Activated naive CD8-positive, alpha-beta T cell treated with anti-CD3 and anti-CD28 coated beads for 36 hours (primary cell): ENCODE measurements around the gene SUPV3L1. TPM values are rescaled to one million over a fixed set of nuclear protein-coding genes. Genes with fewer than 3 reads are reported as not detected.

Source experiments
- DNase-seq: peaks from one replicate; pipeline ENCODE4 v3.0.0; 2021
- H3K27ac Mint-ChIP-seq: one replicate; pipeline ENCODE4 v1.8.0; 2022; ENCODE audit warnings: mild to moderate bottlenecking, moderate library complexity, mixed read lengths
- H3K27me3 Mint-ChIP-seq: one replicate; pipeline ENCODE4 v1.8.0; 2022; ENCODE audit warnings: mild to moderate bottlenecking, mixed read lengths
- H3K36me3 Mint-ChIP-seq: one replicate; pipeline ENCODE4 v1.8.0; 2021; ENCODE audit warnings: mild to moderate bottlenecking, mixed read lengths
- H3K4me1 Mint-ChIP-seq: one replicate; pipeline ENCODE4 v1.8.0; 2021; ENCODE audit warnings: mixed read lengths
- H3K4me3 Mint-ChIP-seq: one replicate; pipeline ENCODE4 v1.8.0; 2022; ENCODE audit warnings: mild to moderate bottlenecking, moderate library complexity, mixed read lengths
- H3K9me3 Mint-ChIP-seq: one replicate; pipeline ENCODE4 v1.8.0; 2022; ENCODE audit warnings: mixed read lengths
- total RNA-seq, 2 experiments: library from RNA; stranded (reverse); gene quantifications; one replicate each; pipeline ENCODE4 v1.2.3, GENCODE V29; 2021

SUPV3L1 gene
- total RNA-seq, 2 experiments from 2014 or later: 55.6 to 56.6 TPM

GRCh38 chr10:69176823-69177222 lies 3.2 kb upstream of the SUPV3L1 start:
- Mint-ChIP-seq H3K27me3 (no peaks in the 10 kb centered on the region), H3K27ac (no peak overlapping the region), H3K4me1 (peaks cover 24% of the 10 kb centered on the region), H3K9me3 (no peaks in the 10 kb centered on the region), H3K4me3 (no peak overlapping the region), H3K36me3 (peaks cover 2% of the 10 kb centered on the region)
- no peak for DNase-seq

GRCh38 chr10:69179089-69179742 lies 818 bp upstream of the SUPV3L1 start:
- H3K27me3 Mint-ChIP-seq: no peaks in the 10 kb centered on the region
- no peaks in the 10 kb centered on the region for H3K9me3 Mint-ChIP-seq
- H3K4me1 Mint-ChIP-seq: peaks cover 35% of the 10 kb centered on the region
- peaks cover 6% of the 10 kb centered on the region for H3K36me3 Mint-ChIP-seq
- H3K27ac Mint-ChIP-seq: peak overlapping the region; percentile 100
- peak; percentile 23 for DNase-seq
- peak overlapping the region; percentile 92 for H3K4me3 Mint-ChIP-seq

- H3K4me1 Mint-ChIP-seq: peaks cover 43% of the 10 kb centered on the region
- H3K27me3 Mint-ChIP-seq: no peaks in the 10 kb centered on the region
- peak overlapping the region; percentile 100 for H3K27ac Mint-ChIP-seq
- peak; percentile 26 for DNase-seq
- peak overlapping the region; percentile 92 for H3K4me3 Mint-ChIP-seq
- peaks cover 6% of the 10 kb centered on the region for H3K36me3 Mint-ChIP-seq
- H3K9me3 Mint-ChIP-seq: no peaks in the 10 kb centered on the region
Observed at GRCh38 chr10:69180525-69181204, 631 bp downstream of the SUPV3L1 start.

DNA sequence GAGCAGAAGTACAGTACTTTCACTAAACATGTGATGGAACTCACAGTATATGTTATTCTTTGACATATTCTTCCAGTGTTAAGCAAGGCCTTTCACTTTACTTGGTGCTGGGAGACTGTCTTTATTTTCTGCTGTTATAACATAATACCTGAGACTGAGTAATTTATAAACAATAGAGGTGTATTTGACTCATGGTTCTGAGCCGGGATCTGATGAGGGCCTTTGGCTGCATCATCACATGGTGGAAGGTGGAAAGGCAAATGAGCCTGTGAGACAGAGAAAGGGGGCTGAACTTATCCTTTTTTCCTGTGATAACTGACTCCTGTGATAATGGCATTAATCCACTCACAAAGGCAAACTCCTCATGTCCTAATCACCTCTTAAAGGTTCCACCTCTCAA lies 1.4 kb downstream of the SUPV3L1 start:
- Mint-ChIP-seq H3K4me1 (peaks cover 43% of the 10 kb centered on the region), H3K9me3 (no peaks in the 10 kb centered on the region), H3K36me3 (peaks cover 6% of the 10 kb centered on the region), H3K27ac (peak overlapping the region; percentile 100), H3K4me3 (peak overlapping the region; percentile 92), H3K27me3 (no peaks in the 10 kb centered on the region)
- DNase-seq: no peak

DNA sequence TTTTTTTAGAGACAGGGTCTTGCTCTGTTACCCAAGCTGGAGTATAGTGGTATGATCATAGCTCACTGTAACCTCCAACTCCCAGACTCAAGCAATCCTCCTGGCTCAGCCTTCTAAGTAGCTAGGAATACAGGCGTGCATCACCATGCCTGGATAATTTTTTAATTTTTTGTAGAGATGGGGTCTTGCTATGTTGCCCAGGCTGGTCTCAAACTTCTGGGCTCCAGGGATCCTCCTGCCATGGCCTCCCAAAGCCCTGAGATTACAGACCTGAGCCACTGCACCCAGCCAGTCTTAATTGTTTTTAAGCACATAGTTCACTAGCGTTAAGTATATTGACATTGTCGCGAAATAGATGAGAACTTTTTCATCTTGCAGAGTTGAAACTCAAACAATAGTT lies 2.0 kb downstream of the SUPV3L1 start:
- Mint-ChIP-seq H3K27ac (no peak overlapping the region), H3K36me3 (peaks cover 6% of the 10 kb centered on the region), H3K9me3 (no peaks in the 10 kb centered on the region), H3K4me1 (peaks cover 43% of the 10 kb centered on the region), H3K27me3 (no peaks in the 10 kb centered on the region), H3K4me3 (no peak overlapping the region)
- no peak for DNase-seq

DNA sequence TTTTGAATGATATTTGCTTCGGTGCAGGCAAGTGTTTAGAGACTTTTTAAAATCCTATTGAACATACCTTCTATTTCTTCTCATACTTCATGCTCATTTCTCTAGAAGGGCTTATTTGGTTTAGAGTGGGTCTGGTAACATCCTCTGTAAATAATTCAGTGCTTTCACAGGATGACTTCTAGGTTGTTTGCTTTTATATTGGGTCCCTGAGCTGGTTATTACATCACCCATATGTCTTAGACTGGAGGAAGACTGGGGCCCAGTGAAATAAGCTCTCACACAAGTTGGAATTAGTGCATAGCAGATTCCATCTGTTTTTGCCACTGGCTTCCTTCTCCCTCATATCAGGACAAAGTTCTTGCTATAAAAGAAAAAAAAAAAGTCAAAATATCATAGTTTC lies 6.5 kb downstream of the SUPV3L1 start:
- Mint-ChIP-seq H3K36me3 (peaks cover 11% of the 10 kb centered on the region), H3K9me3 (no peaks in the 10 kb centered on the region), H3K4me1 (peaks cover 24% of the 10 kb centered on the region), H3K4me3 (no peak overlapping the region), H3K27me3 (no peaks in the 10 kb centered on the region), H3K27ac (peak overlapping the region; percentile 59)
- no peak for DNase-seq

DNA sequence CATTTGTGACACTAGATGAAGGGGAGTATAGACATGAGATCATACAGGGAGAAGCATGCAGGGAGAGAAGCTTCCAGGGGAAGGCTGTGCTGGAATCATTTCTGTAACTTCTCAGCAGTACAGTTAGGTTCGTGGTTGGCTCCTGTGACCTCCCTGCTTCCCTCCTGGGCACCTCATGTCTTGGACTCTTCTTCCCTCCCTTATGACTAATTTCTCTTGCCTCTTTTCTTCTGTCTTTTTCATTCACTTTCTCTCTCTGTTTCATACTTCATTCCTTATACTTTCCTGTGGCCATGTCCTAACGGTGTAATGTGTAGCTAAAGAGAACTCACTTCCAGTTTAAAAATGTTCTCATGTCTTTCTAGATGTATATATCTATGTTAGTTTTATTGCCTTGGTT lies 21.0 kb downstream of the SUPV3L1 start:
- no peak for DNase-seq
- H3K9me3 Mint-ChIP-seq: no peaks in the 10 kb centered on the region
- H3K36me3 Mint-ChIP-seq: peaks cover 8% of the 10 kb centered on the region
- H3K4me3 Mint-ChIP-seq: no peak overlapping the region
- peaks cover 10% of the 10 kb centered on the region for H3K4me1 Mint-ChIP-seq
- H3K27me3 Mint-ChIP-seq: no peaks in the 10 kb centered on the region
- peak overlapping the region; percentile 21 for H3K27ac Mint-ChIP-seq

- Mint-ChIP-seq H3K27ac (peak overlapping the region; percentile 45), H3K4me3 (no peak overlapping the region), H3K36me3 (peaks cover 8% of the 10 kb centered on the region), H3K4me1 (peaks cover 10% of the 10 kb centered on the region), H3K27me3 (no peaks in the 10 kb centered on the region), H3K9me3 (no peaks in the 10 kb centered on the region)
- DNase-seq: no peak
Observed at GRCh38 chr10:69202332-69202731, 22.3 kb downstream of the SUPV3L1 start.

GRCh38 chr10:69208761-69209160 lies 28.7 kb downstream of the SUPV3L1 start:
- Mint-ChIP-seq H3K4me3 (no peak overlapping the region), H3K4me1 (peaks cover 8% of the 10 kb centered on the region), H3K27ac (no peak overlapping the region), H3K9me3 (no peaks in the 10 kb centered on the region), H3K36me3 (peaks cover 12% of the 10 kb centered on the region), H3K27me3 (no peaks in the 10 kb centered on the region)
- no peak for DNase-seq

GRCh38 chr10:69209787-69210484 lies 29.9 kb downstream of the SUPV3L1 start:
- Mint-ChIP-seq H3K4me3 (no peak overlapping the region), H3K27ac (no peak overlapping the region), H3K27me3 (no peaks in the 10 kb centered on the region), H3K36me3 (peaks cover 10% of the 10 kb centered on the region), H3K9me3 (no peaks in the 10 kb centered on the region), H3K4me1 (peaks cover 17% of the 10 kb centered on the region)
- no peak for DNase-seq

GRCh38 chr10:69211104-69211503 lies 31.1 kb downstream of the SUPV3L1 start:
- no peaks in the 10 kb centered on the region for H3K27me3 Mint-ChIP-seq
- no peak overlapping the region for H3K27ac Mint-ChIP-seq
- peaks cover 27% of the 10 kb centered on the region for H3K4me1 Mint-ChIP-seq
- peaks cover 9% of the 10 kb centered on the region for H3K36me3 Mint-ChIP-seq
- no peaks in the 10 kb centered on the region for H3K9me3 Mint-ChIP-seq
- H3K4me3 Mint-ChIP-seq: no peak overlapping the region
- no peak for DNase-seq

- Mint-ChIP-seq H3K27me3 (peaks cover under 1% of the 10 kb centered on the region), H3K27ac (no peak overlapping the region), H3K9me3 (no peaks in the 10 kb centered on the region), H3K4me1 (peaks cover 31% of the 10 kb centered on the region), H3K36me3 (peaks cover 9% of the 10 kb centered on the region), H3K4me3 (no peak overlapping the region)
- no peak for DNase-seq
Observed at GRCh38 chr10:69211524-69211923, 31.5 kb downstream of the SUPV3L1 start.

DNA sequence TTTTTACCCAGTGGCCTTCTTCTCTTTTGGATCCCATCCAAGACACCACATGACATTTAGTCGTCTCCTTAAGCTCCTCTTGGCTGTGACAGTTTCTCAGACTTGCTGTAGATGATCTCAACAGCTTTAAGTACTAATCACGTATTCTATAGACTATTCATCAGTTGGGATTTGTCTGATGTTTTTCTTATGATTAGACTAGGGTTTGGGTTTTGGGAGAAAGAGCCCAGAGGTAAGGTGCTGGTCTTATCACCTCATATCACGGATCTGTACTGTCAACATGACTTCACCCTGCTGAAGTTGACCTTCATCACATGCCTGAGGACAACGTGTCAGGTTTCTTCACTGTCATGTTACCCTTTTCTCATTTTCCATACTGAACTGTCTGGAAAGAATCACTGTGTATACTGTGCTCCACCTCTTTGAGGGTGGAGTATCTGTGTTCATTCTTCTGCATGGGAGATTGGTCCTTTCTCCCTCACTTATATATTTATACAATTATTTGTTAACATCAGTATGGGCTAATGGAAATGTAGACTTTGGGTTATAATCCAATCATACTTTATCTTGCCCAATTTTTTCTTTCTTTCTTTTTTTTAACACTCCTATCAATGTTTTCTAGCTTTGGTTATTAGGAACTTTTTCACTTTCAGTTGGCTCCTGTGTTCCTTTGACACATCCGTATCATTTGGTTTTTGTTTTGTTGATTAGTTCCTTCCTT lies 33.7 kb downstream of the SUPV3L1 start:
- Mint-ChIP-seq H3K9me3 (no peaks in the 10 kb centered on the region), H3K4me1 (peaks cover 31% of the 10 kb centered on the region), H3K27me3 (peaks cover 5% of the 10 kb centered on the region), H3K4me3 (no peak overlapping the region), H3K36me3 (no peaks in the 10 kb centered on the region), H3K27ac (no peak overlapping the region)
- DNase-seq: no peak

DNA sequence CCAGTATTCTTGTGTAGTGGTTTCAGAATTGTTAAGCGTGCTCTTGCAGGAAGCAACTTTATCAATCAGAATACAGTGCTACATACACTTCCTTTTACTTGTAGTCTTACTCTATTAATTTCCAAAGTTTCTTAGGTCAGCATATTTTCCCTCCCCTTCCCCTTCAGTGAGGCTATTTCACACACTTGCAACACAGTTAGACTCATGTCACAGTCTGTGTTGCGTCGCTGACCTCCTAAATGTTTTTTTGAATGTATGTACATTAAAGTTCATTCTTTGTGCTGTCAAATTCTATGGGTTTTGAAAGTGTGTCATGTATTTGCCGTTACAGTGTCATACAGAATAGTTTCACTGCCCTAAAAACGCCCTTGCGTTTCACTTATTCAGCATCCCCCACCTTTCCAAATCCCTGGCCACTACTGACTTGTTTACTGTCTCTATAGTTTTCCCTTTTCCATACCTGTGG lies 34.7 kb downstream of the SUPV3L1 start:
- Mint-ChIP-seq H3K9me3 (no peaks in the 10 kb centered on the region), H3K4me3 (no peak overlapping the region), H3K27me3 (peaks cover 5% of the 10 kb centered on the region), H3K36me3 (no peaks in the 10 kb centered on the region), H3K27ac (no peak overlapping the region), H3K4me1 (peaks cover 28% of the 10 kb centered on the region)
- DNase-seq: no peak
